Stimulated activated CD4-positive, alpha-beta T cell treated with anti-CD3 and anti-CD28 coated beads, Interleukin-12 subunit alpha, Interleukin-12 subunit beta, amount 100 ng/mL, for 48 hours (primary cell): ENCODE results near the gene CACNA1E.
"Not testable (repeated sequence)": the region's sequence is repeated elsewhere in the genome, so short reads cannot be mapped to it uniquely, and the experiment has no call there.

ENCODE experiments used
- DNase-seq, 3 donors: peaks; one replicate each; pipeline ENCODE4 v3.0.0-alpha.2; 2020; ENCODE audit warnings: low read depth in 2 of 3, low spot score in 1 of 3

The CACNA1E gene

DNA sequence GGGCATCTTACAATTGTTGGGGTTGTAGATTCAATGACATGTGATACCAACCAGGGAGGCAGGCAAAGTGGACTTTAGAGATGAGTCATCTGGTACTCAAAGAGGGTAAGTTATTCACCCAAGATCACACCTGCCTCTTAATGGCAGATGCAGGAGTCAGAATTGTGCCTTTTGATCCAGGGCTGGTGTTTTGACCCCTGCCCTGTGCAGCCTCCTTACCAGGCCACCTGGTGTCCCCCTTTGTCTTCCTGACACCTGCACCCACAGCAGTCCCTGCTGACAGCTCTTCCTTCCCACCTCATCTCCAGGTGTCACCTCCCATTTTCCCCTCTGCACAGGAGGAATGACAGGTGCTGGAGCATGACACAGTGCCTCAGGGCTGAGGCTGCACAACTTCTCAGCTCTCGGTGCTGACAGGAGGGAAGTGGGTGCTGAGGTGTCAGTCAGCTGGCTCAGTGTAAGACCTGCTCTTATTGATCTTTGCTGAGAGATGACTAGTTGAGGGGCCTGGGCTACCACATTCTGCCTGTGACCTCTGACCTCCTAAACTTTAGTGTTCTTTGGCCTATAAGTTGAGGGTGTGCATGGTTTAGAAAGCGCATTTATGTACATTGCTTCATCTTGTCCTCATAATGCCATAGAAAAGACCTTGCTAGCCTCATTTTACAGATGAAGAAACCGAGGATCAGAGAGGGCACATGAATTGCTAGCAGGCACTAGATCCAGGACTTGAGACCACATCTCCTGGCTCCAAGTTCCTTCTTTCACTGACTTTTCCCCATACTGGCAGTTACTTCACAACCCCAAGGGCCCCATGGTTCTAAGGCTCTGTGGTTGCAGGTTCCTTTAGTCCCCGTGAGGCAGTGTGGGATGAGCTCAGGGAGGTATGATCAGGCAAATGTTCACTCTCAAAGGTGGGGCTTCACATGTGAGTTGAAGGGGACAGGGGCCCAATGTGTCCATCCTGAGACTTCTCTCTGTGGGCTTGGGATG, 31.3 kb downstream of the CACNA1E start:
- no peak for DNase-seq

GRCh38 chr1:181516706-181517105, 33.4 kb downstream of the CACNA1E start:
- DNase-seq: no peak

DNA sequence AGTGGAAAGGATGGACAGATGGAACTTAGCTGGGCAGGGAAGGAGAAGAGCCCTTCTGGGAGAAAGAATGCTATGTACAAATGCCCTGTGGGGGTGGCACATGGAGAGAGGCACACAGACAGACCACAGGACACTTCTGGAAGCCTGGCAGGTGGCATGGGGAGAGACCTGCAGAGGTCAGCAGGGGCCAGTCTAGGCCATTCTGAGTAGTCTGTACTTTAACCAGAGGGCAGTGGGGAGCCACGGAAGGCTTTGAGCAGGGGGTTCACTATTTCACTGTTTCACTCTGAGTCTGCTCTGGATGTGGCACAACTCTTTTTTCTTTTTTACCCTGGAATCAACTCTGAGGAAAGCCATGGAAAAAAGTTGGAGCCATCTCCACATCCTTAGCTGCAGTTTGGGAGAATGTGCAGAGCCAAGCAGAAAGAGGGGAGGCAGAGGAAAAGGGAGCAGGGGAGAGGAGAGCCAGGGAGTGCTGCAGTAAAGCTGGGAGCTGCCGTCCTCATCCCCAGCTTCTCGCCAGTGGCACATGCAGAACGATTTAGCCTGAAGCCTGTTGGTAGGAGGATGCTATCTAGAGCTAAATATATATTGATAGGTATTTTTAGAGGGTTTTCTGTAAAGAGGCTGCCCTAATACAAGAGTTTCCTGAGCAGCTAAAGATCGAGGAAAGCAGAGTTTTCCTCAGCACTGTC, 34.0 kb downstream of the CACNA1E start:
- DNase-seq: no peak

GRCh38 chr1:181518152-181518551, 34.8 kb downstream of the CACNA1E start:
- DNase-seq: no peak

DNA sequence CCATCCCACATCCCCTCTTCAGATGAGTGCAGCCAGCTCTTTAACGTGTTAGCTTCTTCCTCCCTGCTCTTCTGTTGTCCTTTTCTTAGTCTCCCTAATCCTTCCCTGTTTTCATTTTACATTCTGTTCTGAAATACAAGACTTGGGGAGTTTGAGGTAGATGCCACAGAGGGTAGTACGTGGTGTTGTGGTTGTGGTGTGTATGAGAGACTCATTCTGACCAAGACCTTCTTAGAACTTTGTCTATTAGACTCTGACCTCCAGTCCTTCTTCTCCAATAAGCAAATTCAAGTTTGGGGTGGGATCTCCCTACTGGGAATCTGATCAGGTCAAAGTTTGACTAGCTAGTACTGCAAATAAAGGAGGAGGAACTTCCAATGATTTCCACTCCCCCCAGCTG, 39.5 kb downstream of the CACNA1E start:
- no peak for DNase-seq

GRCh38 chr1:181525104-181525721, 41.9 kb downstream of the CACNA1E start:
- no peak for DNase-seq

DNA sequence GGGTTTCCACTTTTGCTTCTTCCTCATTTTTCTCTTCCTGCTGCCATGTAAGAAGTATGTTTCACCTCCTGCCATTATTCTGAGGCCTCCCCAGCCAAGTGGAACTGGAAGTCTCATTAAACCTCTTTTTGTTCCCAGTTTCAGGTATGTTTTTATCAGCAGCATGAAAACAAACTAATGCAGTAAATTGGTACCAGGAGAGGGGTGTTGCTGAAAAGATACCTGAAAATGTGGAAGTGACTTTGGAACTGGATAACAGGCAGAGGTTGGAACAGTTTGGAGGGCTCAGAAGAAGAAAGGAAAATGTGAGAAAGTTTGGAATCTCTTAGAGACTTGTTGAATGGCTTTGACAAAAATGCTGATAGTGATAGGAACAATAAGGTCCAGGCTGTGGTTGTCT, 44.9 kb downstream of the CACNA1E start:
- DNase-seq: not testable (repeated sequence)

- DNase-seq: no peak
Measured at GRCh38 chr1:181531441-181531840, 48.1 kb downstream of the CACNA1E start.

DNA sequence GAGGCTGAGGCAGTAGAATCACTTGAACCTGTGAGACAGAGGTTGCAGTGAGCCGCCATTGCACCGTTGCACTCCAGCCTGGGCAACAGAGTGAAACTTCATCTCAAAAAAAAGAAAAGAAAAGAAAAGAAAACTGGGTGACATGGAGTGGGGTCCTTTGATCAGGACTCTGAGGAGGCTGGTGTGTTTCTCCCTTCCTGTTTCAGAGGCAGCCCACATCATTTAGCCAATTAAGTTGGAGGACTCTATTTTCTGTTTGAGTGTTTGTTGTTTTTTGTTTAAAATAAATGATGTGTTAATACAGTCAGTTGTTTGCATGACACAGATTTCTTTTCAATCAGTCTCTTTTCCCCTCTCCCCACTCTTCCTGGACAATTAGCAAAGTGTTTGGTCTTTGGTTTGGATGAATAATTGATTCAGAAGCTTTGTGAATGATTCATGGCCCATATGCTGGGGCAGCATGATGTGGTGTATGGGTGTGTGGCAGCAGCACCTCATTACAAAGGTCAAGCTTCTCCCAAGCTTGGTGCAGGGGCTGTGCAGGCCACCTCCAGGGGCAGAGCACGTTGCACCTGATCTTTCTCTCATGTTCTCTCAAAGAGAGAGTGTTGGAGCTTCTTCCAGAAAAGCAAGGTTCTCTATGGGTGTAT, 48.8 kb downstream of the CACNA1E start:
- no peak for DNase-seq

DNA sequence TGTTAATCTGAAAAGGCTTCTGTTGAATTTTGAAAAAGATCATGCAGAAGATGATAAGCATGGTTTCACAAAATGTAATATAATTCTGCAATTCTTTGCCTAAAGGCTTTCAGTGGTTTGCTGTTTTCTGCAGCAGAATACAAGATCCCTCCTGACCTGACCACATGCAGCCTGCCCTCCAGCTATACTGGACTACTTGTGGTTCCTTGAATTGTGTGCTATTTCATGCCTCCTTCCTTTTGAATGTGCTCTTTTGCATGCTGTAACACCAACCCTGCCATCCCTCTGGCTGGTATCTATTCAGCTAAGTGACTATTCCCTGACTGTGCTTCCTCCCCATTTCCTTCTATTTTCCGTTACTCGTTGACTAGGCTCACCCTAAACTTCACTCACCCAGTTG, 55.5 kb downstream of the CACNA1E start:
- DNase-seq: no peak

DNA sequence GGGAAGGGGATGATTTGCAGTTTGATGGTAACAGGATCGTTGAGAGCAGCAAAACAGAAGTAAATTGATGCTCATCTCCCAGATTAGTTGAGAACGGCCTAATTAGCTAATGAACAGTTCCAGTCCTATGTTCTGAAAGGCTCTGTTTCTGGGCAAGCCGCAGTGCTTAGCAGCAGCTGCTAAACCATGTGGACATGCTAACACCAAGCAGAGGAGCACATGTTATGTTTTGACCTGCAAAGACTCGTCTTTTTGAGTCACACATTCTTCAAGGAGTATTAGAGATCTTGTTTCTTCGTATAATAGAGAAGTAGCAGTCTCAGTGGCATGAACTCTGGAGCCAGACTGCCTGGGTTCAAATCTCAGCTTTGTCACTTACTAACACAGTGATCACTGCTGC, 58.1 kb downstream of the CACNA1E start:
- no peak for DNase-seq

- DNase-seq: no peak
Measured at GRCh38 chr1:181541947-181542346, 58.6 kb downstream of the CACNA1E start.

- not testable (repeated sequence) for DNase-seq
Measured at GRCh38 chr1:181542406-181542805, 59.1 kb downstream of the CACNA1E start.

GRCh38 chr1:181545395-181545794, 62.1 kb downstream of the CACNA1E start:
- no peak for DNase-seq

GRCh38 chr1:181548497-181548896, 65.2 kb downstream of the CACNA1E start:
- DNase-seq: no peak

- DNase-seq: no peak
Measured at GRCh38 chr1:181551249-181551648, 67.9 kb downstream of the CACNA1E start.

DNA sequence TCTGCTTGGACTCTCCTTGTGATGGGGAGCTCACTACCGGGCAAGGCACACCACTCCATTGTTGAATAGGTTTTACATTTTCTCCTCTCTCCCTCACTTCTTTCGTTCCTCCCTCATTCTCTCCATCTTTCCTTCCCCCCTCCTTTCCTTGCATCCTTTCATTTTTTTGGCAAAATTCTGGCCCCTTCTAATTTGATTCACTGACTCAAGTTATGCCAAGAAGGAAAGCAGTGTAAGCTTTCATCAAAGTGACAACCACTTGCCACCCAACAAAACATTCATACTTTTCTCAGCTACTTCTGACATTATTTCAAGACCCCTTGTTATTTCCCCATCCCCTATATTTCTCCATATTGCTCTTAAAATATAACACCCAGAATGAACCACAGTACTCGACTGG, 68.4 kb downstream of the CACNA1E start:
- DNase-seq: no peak

- DNase-seq: no peak
Measured at GRCh38 chr1:181554465-181554864, 71.1 kb downstream of the CACNA1E start.

DNA sequence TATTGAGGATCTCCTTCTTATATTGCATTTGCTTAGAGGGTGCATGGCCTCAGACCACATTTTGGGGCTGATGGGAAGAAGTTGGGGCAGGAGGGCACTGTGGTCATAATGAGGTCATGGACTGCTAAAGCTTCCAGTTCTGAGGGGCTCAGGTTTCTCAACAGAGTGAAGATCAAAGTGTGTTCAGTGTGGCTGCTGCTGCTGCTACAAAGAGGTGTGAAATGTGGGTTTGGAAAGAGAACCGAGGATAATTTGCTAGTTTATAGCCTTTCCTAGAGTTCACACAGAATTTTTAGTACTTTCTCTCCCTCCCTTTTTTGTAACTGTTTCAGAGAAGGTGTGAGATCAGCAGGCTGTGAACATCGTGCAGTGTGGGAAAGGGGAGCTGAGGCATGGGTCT, 73.3 kb downstream of the CACNA1E start:
- no peak for DNase-seq

- no peak for DNase-seq
Measured at GRCh38 chr1:181557313-181557712, 74.0 kb downstream of the CACNA1E start.

- DNase-seq: no peak
Measured at GRCh38 chr1:181558416-181558815, 75.1 kb downstream of the CACNA1E start.
